C4-2B (cell line): ENCODE data around the gene ADRA1B.

Experiments used
- ZFX ChIP-seq: fragments of 450-650 bp; IDR thresholded peaks from 2 replicates; pipeline ENCODE4 v1.6.1; 2017
- TF ChIP-seq, protein P1 (sequence below): fragments of 450-650 bp; conservative IDR thresholded peaks from 2 replicates; pipeline ENCODE4 v1.5.1; 2017; ENCODE audit warnings: mild to moderate bottlenecking

DNA sequence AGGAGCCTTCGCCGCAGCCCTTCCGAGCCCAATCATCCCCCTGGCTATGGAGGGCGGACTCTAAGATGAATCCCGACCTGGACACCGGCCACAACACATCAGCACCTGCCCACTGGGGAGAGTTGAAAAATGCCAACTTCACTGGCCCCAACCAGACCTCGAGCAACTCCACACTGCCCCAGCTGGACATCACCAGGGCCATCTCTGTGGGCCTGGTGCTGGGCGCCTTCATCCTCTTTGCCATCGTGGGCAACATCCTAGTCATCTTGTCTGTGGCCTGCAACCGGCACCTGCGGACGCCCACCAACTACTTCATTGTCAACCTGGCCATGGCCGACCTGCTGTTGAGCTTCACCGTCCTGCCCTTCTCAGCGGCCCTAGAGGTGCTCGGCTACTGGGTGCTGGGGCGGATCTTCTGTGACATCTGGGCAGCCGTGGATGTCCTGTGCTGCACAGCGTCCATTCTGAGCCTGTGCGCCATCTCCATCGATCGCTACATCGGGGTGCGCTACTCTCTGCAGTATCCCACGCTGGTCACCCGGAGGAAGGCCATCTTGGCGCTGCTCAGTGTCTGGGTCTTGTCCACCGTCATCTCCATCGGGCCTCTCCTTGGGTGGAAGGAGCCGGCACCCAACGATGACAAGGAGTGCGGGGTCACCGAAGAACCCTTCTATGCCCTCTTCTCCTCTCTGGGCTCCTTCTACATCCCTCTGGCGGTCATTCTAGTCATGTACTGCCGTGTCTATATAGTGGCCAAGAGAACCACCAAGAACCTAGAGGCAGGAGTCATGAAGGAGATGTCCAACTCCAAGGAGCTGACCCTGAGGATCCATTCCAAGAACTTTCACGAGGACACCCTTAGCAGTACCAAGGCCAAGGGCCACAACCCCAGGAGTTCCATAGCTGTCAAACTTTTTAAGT lies 819 bp downstream of the ADRA1B start:
- TF ChIP-seq, protein P1, sequence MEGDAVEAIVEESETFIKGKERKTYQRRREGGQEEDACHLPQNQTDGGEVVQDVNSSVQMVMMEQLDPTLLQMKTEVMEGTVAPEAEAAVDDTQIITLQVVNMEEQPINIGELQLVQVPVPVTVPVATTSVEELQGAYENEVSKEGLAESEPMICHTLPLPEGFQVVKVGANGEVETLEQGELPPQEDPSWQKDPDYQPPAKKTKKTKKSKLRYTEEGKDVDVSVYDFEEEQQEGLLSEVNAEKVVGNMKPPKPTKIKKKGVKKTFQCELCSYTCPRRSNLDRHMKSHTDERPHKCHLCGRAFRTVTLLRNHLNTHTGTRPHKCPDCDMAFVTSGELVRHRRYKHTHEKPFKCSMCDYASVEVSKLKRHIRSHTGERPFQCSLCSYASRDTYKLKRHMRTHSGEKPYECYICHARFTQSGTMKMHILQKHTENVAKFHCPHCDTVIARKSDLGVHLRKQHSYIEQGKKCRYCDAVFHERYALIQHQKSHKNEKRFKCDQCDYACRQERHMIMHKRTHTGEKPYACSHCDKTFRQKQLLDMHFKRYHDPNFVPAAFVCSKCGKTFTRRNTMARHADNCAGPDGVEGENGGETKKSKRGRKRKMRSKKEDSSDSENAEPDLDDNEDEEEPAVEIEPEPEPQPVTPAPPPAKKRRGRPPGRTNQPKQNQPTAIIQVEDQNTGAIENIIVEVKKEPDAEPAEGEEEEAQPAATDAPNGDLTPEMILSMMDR, result no peak
- no peak for TF ChIP-seq ZFX
